Suprapubic skin (tissue), 3 donors: ENCODE data around the gene CCL5.

Experiments
- POLR2A ChIP-seq, 2 donors: fragments of 450-650 bp; IDR thresholded peaks; one replicate each; pipeline ENCODE4 v1.6.1; 2017; ENCODE audit warnings: antibody characterized with exemption in 2 of 2, mild to moderate bottlenecking in 2 of 2, moderate library complexity in 2 of 2
- TF ChIP-seq, protein P1 (sequence below), 2 donors: fragments of 200-600 bp in 1 of 2; fragments of 450-650 bp in 1 of 2; sonication (generic) in 1 of 2; IDR thresholded peaks; one replicate each; pipeline ENCODE4 v1.5.1; 2016 to 2019; ENCODE audit warnings: antibody characterized with exemption in 2 of 2, mild to moderate bottlenecking in 1 of 2, moderate library complexity in 1 of 2

DNA sequence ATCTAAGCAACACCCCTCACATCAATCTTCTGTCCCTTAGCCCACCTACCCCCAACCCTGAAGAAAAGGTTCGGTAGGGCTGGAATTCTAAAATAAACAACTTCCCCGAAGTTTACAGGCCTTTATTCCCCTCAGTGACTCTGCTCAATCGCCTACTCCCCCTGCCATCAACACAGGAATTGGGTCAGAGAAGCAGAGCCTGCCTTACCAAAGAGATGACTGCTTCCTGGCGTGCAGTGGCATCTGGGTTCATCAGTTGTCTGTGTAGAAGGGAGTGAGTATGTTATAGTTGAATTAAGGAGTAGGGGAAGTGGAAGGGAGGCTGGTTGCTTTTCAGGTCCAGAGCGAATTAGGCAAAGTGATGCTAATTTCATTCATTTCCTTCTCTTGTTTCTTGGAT lies 24.2 kb downstream of the CCL5 start:
- TF ChIP-seq, protein P1, sequence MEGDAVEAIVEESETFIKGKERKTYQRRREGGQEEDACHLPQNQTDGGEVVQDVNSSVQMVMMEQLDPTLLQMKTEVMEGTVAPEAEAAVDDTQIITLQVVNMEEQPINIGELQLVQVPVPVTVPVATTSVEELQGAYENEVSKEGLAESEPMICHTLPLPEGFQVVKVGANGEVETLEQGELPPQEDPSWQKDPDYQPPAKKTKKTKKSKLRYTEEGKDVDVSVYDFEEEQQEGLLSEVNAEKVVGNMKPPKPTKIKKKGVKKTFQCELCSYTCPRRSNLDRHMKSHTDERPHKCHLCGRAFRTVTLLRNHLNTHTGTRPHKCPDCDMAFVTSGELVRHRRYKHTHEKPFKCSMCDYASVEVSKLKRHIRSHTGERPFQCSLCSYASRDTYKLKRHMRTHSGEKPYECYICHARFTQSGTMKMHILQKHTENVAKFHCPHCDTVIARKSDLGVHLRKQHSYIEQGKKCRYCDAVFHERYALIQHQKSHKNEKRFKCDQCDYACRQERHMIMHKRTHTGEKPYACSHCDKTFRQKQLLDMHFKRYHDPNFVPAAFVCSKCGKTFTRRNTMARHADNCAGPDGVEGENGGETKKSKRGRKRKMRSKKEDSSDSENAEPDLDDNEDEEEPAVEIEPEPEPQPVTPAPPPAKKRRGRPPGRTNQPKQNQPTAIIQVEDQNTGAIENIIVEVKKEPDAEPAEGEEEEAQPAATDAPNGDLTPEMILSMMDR (IDR thresholded peaks at IDR 0.05) = no peak
- TF ChIP-seq POLR2A (IDR thresholded peaks at IDR 0.05) = no peak
